Measurements from ENCODE around the gene WDR31. TPM values are rescaled to one million over a fixed set of nuclear protein-coding genes. Genes with fewer than 3 reads are reported as not detected.
A peak's percentile ranks its signal among the peaks of the same experiment; 100 is the strongest.

The WDR31 gene
- polyA plus RNA-seq, 3 donors: 0.05 to 0.11 TPM; not detected in 1

- H2AFZ ChIP-seq (ENCODE audit: insufficient read depth, low read depth, low read length, poor library complexity, severe bottlenecking): peak overlapping the region; percentile 85
- intact Hi-C loops (cut with micrococcal nuclease): no loop called here
- H3K4me1 ChIP-seq (ENCODE audit: control insufficient read depth in 1 of 2, insufficient read depth in 2 of 2, low read length in 2 of 2): peaks cover 19 to 21% of the 10 kb centered on the region in 2 donors
- H3K9me3 ChIP-seq (replicated peaks in 1 of 2; ENCODE audit: control insufficient read depth in 1 of 2, insufficient read depth in 1 of 2, low read length in 2 of 2): no peaks in the 10 kb centered on the region
- H3K4me3 ChIP-seq (replicated peaks in 1 of 3; ENCODE audit: low read depth in 2 of 3, low read length in 3 of 3): peak overlapping the region; percentile 25 to 80 (median 61)
- H3K4me1 Mint-ChIP-seq: peaks cover 30% of the 10 kb centered on the region
- 0% methylated on average over 6 of the region's 14 CpGs for WGBS (ENCODE audit: insufficient coverage)
- H3K9ac ChIP-seq (ENCODE audit: insufficient read depth, low read length, poor library complexity, severe bottlenecking): peak overlapping the region; percentile 53
- DNase-seq: no peak
- no peaks in the 10 kb centered on the region for H3K79me2 ChIP-seq (ENCODE audit: insufficient read depth, low read length)
- H3K27ac ChIP-seq (ENCODE audit: low read depth in 1 of 2, low read length in 2 of 2): peak overlapping the region in 1 of 2 donors; percentile 16
- peak overlapping the region in 4 of 7 donors; percentile 40 to 67 (median 64) for H3K27ac Mint-ChIP-seq
- H3K27me3 Mint-ChIP-seq (ENCODE audit: low read depth in 3 of 3): peaks cover 8 to 14% (median 12%) of the 10 kb centered on the region in 3 donors
- H3K4me2 ChIP-seq (replicated peaks; ENCODE audit: extremely low read depth, low read length, poor library complexity, severe bottlenecking): peak overlapping the region; percentile 93
- no peaks in the 10 kb centered on the region for H3K9me3 Mint-ChIP-seq
- no peak for TF ChIP-seq CTCF (IDR thresholded peaks at IDR 0.05)
- H3K36me3 Mint-ChIP-seq: no peaks in the 10 kb centered on the region
- H3K36me3 ChIP-seq (replicated peaks in 1 of 2; ENCODE audit: control insufficient read depth in 1 of 2, insufficient read depth in 2 of 2, low read length in 2 of 2): no peaks in the 10 kb centered on the region
- H3K27me3 ChIP-seq (ENCODE audit: control insufficient read depth in 2 of 2, insufficient read depth in 2 of 2, low read length in 2 of 2): peaks cover 0 to 3% of the 10 kb centered on the region in 2 donors
- peak overlapping the region; percentile 86 to 94 for H3K4me3 Mint-ChIP-seq
- no peaks in the 10 kb centered on the region for H4K20me1 ChIP-seq (ENCODE audit: insufficient read depth, low read length)
Measured at GRCh38 chr9:113350107-113350661, 10.1 kb upstream of the WDR31 start.

GRCh38 chr9:113349445-113350094 lies 9.5 kb upstream of the WDR31 start, which contains the start of gene BSPRY:
Gene BSPRY (plus strand): TSS chr9:113349541. CDS start chr9:113349580, 39 bp downstream.
- Mint-ChIP-seq H3K4me1 (peaks cover 30% of the 10 kb centered on the region), H3K27ac (peak within 1 kb of the TSS in 4 of 7 donors; percentile 40 to 67 (median 64)), H3K36me3 (no peaks in the 10 kb centered on the region), H3K9me3 (no peaks in the 10 kb centered on the region), H3K27me3 (ENCODE audit: low read depth in 3 of 3) (peaks cover 8 to 14% (median 12%) of the 10 kb centered on the region in 3 donors), H3K4me3 (peak within 1 kb of the TSS; percentile 86 to 94)
- H4K20me1 ChIP-seq (ENCODE audit: insufficient read depth, low read length): no peaks in the 10 kb centered on the region
- H3K36me3 ChIP-seq (replicated peaks in 1 of 2; ENCODE audit: control insufficient read depth in 1 of 2, insufficient read depth in 2 of 2, low read length in 2 of 2): no peaks in the 10 kb centered on the region
- WGBS (ENCODE audit: insufficient coverage): under 1% methylated on average over 69 of the region's 71 CpGs
- peaks cover 0 to 3% of the 10 kb centered on the region in 2 donors for H3K27me3 ChIP-seq (ENCODE audit: control insufficient read depth in 2 of 2, insufficient read depth in 2 of 2, low read length in 2 of 2)
- H3K9ac ChIP-seq (ENCODE audit: insufficient read depth, low read length, poor library complexity, severe bottlenecking): peak within 1 kb of the TSS; percentile 53
- intact Hi-C loops (cut with micrococcal nuclease): loop anchor here in 1 of 2 donors (10.0 kb wide), 1 partner anchor 55 kb away; the partner anchor contains the start of gene ALAD
- peak within 1 kb of the TSS; percentile 93 for H3K4me2 ChIP-seq (replicated peaks; ENCODE audit: extremely low read depth, low read length, poor library complexity, severe bottlenecking)
- H2AFZ ChIP-seq (ENCODE audit: insufficient read depth, low read depth, low read length, poor library complexity, severe bottlenecking): peak within 1 kb of the TSS; percentile 85
- no peak for TF ChIP-seq CTCF (IDR thresholded peaks at IDR 0.05)
- no peaks in the 10 kb centered on the region for H3K79me2 ChIP-seq (ENCODE audit: insufficient read depth, low read length)
- peaks cover 19 to 21% of the 10 kb centered on the region in 2 donors for H3K4me1 ChIP-seq (ENCODE audit: control insufficient read depth in 1 of 2, insufficient read depth in 2 of 2, low read length in 2 of 2)
- no peaks in the 10 kb centered on the region for H3K9me3 ChIP-seq (replicated peaks in 1 of 2; ENCODE audit: control insufficient read depth in 1 of 2, insufficient read depth in 1 of 2, low read length in 2 of 2)
- peak within 1 kb of the TSS; percentile 25 to 80 (median 61) for H3K4me3 ChIP-seq (replicated peaks in 1 of 3; ENCODE audit: low read depth in 2 of 3, low read length in 3 of 3)
- peak within 1 kb of the TSS in 1 of 2 donors; percentile 16 for H3K27ac ChIP-seq (ENCODE audit: low read depth in 1 of 2, low read length in 2 of 2)
- peak in 1 of 3 donors; percentile 27 for DNase-seq

All from CD14-positive monocyte (primary cell).